Umbilical cord (tissue), 2 donors: ENCODE measurements around the gene TAS2R60. TPM values are rescaled to one million over a fixed set of nuclear protein-coding genes. Genes with fewer than 3 reads are reported as not detected.
A peak's percentile ranks its signal among the peaks of the same experiment; 100 is the strongest.
"Not testable (repeated sequence)": the region's sequence is repeated elsewhere in the genome, so short reads cannot be mapped to it uniquely, and the experiment has no call there.

ENCODE experiments used
- DNase-seq: peaks from one replicate; pipeline ENCODE4 v3.0.0-alpha.2; 2015; ENCODE audit warnings: low spot score
- total RNA-seq: library from RNA; depleted of rRNA; stranded (reverse); fragments of >200 nt; gene quantifications from one replicate; pipeline ENCODE4 v1.2.3, GENCODE V29; 2014; ENCODE audit warnings: low replicate concordance; ENCODE audit not compliant: insufficient read depth

Gene TAS2R60
- total RNA-seq, 1 donor from 2014 or later: not detected

DNA sequence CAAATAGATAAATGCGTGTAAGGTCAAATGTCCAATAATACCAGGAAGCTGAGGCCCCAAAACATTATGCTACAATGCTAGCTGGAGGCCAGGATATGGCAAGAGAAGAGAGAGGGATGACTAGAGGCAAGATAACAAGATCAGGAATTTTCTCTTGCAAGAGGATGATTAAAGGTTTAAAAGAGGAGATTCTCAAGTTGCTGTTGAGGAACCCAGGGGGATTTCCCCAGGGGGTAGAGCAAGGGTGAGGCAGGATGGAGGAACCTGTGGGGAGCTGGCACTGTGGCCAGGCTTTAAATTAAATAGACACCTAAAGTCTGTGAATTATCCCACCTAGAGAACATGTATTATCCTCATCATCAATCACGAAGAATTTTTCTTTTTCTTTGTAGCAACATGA is 3.4 kb upstream of the TAS2R60 start:
- no peak for DNase-seq

DNA sequence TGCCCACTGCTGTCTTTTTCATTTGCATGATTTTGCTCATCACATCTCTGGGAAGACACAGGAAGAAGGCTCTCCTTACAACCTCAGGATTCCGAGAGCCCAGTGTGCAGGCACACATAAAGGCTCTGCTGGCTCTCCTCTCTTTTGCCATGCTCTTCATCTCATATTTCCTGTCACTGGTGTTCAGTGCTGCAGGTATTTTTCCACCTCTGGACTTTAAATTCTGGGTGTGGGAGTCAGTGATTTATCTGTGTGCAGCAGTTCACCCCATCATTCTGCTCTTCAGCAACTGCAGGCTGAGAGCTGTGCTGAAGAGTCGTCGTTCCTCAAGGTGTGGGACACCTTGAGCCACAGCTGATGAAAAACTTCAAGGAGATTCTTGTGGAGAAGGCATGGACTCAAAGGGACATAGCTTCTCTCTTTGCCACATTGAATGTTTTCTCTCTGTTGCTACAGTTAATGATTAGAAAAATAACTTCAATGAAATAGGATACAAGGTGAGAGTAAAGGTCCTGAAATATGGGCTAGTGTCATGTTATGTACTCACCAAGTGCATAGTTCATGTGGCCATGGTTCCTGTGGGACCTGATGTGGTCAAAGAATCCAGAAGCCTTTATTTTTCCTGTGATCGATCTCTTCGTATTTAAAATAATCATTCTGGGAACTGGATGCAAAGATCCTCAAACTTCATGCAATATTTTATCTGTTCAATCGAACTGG is 970 bp downstream of the TAS2R60 start:
- no peak for DNase-seq

DNA sequence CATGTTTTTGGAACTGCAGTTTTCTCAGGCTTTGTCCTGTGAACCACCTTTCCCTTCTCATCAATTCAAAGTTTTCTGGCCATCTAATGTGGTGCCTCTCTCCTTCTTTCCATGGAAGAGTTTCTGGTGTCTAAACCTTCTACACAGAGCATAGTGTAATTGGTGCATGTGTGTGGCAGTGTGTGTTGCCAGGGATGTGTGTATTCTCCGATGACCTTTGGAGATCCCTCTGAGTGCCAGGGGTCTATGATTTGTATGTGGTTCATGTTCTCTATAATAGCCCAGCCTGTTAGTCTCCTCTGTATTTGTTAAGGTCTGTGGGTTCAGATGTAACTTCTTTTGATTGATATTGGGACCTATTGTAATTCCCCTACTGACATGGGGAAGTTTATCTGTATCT is 1.5 kb downstream of the TAS2R60 start:
- no peak for DNase-seq

DNA sequence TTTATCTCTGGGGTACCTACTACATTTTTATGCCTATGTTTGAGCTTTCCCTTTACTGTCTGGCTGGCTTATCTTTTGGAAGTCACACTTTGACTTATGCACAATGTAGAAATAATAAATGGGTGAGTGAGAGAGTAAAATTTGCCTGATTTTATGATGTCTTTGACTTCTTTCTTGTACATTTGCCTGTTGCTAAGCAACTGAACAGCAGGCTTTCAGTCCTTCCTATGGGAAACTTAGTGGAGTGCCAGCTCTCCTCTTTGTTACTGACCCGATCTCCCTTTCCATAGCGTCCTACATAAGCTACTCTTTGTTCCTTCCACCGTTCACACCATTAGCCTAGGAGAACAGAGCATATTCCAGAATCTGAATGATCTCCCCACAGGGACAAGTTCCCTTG is 4.2 kb downstream of the TAS2R60 start:
- DNase-seq: no peak

DNA sequence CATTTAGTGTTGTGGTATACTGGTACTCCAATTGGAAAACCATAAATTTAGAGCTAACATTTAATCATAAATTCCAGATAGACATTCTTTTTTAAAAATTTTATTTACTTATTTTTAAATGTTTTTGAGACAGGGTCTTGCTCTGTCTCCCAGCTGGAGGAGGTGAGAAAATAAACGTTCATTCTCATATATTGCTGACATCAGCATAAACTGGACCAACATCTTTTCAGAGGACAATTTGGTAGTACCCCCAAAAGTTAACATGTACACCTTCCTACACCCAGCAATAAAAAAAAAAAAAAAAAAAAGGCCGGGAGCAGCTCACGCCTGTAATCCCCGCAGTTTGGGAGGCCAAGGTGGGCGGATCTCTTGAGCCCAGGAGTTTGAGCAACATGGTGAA is 5.2 kb downstream of the TAS2R60 start:
- no peak for DNase-seq

DNA sequence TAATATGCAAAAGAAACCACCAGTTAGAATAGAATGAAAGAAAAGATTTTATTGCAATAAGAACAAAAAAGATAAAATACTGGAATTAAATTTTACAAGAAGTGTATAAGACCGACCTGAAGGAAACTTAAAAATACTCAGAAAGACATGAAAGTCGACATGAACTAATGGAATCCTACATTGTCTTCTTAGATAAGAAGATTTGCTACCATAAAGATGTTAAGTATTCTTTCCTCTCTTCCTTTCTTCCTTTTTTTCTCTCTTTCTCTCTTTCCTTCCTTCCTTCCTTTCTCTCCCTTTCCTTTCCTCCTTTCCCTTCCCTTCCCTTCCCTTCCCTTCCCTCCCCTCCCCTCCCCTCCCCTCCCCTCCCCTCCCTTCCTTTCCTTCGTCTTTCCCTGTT is 6.5 kb downstream of the TAS2R60 start:
- DNase-seq: no peak

DNA sequence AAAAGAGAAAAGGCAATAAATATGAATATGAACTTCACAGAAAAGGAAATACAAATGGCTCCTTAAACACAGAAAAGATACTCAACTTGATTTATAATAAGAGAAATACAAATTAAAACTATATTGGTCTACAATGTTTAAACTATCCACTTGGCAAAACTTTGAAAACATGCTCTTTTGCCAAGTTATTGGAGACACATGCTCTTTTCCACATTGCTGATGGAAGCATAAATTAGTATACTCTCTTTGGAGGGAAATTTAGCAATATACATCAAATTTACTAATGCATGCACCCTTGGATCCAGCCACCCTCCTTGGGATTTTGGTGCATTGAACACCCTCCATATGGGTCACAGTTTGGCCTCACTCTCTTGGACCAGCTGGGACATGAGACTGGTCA is 7.9 kb downstream of the TAS2R60 start:
- DNase-seq: no peak

DNA sequence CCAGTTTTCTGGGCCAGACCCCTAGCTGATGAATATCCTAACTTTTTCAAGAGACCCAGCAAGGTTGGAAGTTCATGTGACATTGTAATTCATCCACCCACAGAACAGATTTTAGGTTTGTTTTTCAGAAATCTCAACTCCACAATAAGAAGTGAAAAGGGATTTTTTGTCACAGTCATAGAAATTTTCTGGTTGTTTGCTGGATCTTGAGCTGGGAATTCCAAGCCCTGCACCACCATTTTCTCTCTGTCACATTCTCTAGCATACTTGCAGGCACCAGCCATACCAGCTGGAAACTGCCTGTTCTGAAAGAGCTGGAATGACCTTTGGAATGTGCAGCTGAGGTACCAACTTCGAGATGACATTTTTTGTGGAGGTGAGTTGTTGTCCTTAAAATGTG is 8.5 kb downstream of the TAS2R60 start:
- DNase-seq: no peak

DNA sequence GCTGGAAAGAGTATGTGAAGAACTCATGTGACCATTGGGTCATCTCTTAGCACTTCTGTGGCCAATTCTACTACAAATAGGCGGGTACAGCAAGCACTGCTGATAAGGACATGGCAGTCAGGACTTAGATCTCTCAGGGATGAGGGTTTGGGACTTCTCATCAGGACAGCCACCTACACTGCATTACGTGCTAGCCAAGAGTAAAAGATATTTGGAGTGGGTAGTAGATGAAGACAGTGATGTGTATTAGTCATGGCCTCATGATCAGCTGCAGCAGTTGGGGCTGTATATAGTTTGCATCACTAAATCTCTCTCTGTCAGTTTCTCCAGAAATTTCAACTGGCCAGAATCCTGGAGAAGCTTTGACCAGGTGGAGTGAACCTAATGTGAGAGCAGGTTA is 9.2 kb downstream of the TAS2R60 start:
- no peak for DNase-seq

DNA sequence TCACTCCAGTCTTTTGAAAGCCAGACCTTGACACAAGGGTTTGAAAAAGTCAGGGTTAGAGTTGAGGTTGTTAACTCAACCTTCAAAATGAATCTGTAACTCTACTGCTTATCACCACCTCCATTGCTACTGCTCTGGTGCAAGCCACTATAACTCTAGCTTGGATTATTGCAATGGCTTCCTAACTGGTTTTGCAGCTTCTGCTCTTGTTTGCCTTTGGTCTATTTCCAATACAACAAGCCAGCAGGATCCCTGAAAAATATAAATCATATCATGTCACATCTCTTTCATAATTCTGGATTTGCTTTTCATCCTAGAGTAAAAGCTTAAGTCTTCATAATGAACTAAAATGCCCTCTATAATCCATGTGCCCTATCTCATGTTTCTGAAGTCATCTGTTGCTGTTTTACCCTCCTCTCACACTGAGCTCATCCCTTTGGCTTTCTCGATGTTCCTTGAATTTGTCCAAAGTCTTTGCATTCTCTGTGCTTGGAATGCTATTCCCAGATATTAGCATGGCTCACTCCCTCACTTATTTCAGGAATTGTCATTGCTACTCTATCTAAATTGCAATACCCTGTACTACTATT is 10.9 kb downstream of the TAS2R60 start:
- DNase-seq: no peak

DNA sequence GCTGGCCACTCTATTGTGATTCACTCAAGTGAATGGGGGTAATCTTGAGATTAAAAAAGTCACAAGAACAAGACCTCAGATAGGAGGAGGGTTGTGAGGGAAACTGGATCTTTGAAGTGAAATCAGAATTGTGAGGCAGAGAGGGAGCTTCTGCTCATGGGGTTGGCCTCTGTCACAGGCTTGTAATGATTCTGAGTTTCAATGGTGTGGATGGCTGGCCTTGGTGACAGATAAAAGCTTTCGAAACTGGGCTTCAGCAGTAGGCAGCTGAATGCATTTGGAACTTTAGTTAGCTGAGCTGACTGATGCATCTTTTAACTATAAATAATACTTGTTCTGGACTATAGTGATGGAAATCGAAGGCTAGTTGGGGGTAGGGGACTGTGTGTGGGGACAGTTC is 12.2 kb downstream of the TAS2R60 start:
- DNase-seq: no peak

DNA sequence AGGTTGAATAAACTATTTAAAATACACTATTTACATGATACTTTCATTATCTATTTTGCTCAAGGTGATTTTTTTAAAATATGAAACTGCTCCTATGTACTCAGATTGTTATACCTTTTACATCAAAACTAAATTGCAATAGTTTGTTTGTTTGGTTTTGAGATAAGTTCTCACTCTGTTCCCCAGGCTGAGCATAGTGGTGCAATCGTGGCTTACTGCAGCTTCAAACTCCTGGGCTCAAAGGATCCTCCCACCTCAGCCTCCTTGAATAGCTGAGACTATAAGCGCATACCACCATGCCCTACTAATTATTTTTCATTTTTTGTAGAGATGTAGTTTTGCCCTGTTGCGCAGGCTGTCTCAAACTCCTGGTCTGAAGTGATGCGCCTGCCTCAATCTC is 12.7 kb downstream of the TAS2R60 start:
- DNase-seq: no peak

DNA sequence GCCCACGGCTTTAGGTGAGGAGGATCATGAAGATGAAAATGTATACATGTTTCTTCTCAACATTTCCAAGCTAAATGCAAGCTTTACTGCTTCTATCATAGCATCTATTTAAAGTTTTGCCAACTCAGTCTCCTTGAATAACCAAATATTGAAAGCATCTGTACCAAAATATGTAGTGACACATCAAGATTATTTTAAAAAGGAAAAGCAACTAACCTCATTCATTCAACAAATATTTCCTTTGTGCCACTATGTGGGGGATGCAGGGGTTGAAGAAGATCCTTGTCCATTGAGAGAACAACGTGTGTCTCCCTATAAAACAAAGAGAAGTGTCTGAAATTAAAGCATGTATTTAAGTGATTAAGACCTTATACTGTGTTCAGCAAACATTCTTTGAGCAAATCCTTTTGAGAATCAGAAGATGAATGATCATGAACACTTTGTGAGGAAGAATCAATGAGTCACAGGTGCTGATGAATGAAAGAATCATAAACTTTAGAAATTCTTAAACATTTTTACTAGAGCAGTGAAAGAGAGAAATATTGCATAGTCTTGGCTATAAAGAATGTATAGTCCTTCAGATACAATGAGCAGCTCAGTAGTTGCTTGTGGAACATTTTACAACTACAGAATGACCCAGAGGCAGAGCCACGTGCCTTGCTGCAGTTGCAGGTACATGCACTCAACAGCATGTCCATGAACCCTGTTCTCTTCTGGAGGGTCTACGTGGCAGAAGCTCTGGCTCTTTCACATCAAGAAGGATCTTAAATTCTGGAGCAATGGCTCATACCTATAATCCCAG is 13.9 kb downstream of the TAS2R60 start:
- DNase-seq: no peak

DNA sequence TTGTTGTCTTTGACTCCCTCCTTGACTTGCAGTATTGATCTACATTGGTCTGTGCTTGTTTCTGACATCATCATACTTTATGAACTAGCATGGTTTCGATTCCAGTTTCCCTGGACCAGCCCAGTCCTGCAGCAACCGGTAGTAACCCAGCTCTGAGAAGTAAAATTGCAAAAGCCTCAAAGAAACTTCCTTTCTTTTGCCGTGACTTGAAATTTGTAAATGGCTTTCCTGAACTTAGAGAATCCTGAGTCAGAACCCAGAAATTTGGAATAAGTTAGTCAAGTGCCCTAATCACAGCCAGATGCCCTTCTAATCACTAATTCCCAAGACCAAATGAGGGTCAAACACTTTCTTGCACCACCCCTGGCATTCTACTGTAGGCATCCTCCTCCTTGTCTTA is 15.0 kb downstream of the TAS2R60 start:
- no peak for DNase-seq

DNA sequence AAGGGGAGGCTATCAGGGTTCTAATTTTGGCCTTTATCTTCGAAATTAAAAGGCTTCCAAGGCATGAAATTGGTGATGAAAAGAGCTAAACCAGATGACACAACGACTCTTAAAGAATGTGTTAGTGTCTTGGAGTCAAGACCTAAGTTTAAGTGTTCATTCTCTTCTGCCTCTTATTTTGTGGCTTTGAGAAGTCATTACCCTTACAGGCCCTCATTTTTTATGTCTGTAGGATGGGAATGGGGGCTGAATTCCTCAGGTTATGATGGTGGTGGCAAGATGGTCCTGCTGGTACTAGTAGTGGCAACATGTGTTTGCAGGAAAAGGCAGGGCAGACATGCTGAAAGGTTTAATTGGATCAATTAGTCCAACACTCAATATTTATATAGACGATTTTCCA is 15.4 kb downstream of the TAS2R60 start:
- DNase-seq: no peak

DNA sequence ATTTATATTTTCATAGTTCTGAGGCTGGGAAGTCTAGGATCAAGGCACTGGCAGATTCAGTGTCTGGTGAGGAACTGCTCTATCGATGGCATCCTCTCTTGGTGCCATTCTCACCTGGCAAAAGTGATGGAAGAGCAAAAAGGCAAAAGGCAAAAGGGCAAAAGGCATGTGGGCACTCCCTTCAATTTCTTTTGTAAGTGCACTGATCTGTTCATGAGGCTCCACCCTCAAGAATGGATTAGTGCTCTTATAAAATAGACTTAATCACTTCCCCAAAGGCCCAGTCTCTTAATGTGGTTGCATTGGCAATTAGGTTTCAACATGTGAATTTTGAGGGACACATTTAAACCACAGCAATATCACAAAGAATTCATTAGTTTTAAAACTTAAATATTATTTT is 16.1 kb downstream of the TAS2R60 start:
- no peak for DNase-seq

DNA sequence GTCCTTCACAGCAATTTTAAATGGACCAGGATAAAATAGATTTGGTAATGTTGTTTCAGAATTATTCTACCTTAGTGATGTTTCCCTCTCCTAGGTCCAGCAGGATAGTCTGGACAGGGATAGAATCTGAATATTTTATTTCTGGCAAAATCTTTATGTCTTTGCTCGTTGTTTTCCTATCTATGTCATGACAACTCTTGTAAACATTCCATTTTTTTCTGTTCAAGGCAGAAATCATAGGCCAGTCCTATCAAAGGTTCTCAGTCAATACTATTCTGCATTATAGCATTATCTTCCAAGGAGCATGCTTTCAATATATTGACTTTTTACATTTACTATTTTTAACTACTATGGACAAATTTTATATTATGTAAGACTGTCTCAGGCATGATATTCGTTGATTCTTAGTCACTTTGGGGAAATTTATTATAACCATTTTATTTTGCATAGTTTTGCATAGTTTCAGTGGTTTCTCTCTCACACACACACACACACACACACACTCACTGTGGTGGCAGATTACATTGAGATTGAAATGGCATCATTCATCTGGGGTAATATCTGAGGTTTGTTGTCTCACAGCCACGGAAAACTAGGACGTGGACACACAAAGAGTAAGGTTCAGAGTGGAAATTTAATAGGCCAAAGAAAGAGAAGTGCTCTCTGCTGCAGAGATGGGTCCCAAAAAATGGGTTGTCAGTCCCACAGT is 17.2 kb downstream of the TAS2R60 start:
- DNase-seq: no peak

DNA sequence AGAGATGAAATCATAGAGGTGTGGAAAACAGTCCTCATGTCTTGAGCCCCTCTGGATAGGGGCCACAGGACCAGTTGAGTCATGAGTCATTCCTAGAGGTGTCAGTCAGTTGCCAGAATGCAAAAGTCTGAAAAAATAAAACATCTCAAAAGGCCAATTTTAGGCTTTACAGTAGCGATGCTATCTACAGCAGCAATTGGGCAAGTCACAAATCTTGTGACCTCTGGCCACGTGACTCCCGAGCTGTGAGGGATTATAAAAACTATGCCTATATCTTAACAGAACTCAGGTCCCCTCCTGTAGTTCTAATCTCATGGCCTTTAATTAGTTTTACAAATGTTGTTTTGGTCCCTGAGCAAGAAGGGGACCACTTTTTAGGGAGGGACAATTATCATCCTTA is 18.8 kb downstream of the TAS2R60 start:
- no peak for DNase-seq

DNA sequence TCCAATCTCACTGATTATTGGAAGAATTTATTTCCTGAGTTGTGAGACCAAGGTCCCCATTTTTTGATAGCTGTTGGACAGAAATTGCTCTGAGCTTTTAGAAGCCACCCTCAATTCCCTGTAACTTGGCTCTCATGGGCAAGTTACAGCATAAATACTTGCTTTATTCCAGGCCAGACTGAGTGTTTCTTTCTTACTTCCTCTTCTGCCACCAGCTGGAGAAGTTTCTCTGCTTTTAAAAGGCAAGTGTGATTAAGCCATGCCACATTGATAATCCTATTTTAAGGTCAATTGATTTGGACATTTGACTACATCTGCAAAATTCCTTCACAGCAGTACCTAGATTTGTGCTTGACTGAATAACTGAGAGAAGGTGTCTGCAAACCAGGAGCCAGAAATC is 20.3 kb downstream of the TAS2R60 start:
- DNase-seq: no peak

DNA sequence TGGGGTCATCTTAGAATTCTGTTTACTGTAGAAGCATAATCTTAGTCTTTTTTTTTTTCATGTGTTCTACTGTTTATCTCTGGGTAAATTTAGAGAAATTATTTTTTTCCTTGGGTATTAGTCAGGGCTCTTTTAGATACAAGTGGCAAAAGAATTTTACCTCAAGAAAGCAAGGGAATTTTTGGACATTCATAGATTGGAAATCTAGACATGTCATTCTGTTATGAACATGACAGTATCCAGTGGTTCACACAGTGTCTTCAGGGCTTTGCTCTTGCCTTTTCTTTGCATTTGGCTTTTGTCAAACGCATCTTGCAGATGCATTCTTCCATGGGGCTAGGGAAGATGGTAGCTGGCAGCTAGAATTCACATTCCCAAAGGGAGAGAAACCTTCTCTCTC is 20.7 kb downstream of the TAS2R60 start:
- DNase-seq: no peak

DNA sequence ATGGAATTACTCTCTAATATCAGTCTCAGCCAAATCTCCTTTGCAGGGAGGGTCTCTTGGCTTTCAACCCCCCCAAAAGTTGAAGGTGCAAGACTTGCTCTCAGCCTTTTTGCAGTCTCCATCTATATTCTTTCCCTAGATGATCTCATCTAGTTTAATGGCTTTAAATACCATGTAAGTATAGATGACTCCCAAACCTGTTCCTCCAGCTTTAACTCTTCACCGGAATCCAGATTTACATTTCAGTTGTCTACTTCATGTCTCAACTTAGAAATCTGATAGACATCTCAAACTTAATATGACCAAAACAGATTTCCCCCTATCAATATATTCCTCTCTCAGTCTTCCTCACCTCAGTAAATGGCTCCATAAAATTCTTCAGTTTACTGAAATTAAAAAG is 24.5 kb downstream of the TAS2R60 start:
- DNase-seq: peak; percentile 11

DNA sequence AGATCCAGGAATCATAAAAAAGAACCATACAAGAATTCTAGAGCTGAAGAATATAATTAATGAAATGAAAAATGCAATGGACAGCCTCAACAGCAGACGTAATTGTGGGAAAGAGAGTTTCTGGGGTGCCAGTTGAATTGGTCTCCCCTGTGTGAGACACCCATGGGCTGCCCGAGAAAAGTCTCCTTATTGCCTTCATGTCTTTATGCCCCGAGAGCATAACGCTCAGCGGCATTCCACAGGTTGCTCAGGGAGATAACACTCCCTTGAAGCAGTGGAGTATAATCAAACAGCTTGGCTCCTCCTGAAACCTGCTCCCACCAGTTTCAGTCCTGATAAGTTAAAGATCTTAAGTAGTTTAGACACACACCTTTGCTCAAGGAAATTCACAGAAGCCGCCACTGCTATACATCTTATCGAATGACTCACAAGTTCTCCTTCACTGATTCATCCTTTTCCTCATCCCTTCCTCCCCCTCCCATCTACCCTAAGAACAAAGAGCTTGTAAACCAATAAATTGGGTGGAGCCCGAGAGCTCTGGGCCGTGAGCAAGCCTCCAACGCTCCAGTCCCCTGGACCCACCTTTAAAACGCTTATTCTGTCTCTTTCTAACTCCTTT is 28.9 kb downstream of the TAS2R60 start:
- DNase-seq: not testable (repeated sequence)
